Pancreas (tissue), 10 donors: ENCODE results near the gene DCST1. TPM values are rescaled to one million over a fixed set of nuclear protein-coding genes. Genes with fewer than 3 reads are reported as not detected.

Source experiments
- ATAC-seq, 4 donors: fragments of 200-7000 bp; cut with Tn5 transposase; one replicate each; pipeline versions ENCODE4 v1.8.0 to v1.9.1; 2020; ENCODE audit warnings: mild to moderate bottlenecking in 4 of 4, moderate library complexity in 4 of 4
- DNase-seq, 6 donors: peaks; one replicate each; pipeline ENCODE4 v3.0.0-alpha.2; 2020
- FAIRE-seq: peaks from 2 replicates; lab custom pipeline; 2012; peaks lifted over from hg19 to GRCh38; lab: Jason Lieb, UNC
- H3K27ac ChIP-seq, 4 donors: fragments of 200-600 bp; sonication (generic); 1 replicate in 3 of 4; 2 replicates in 1 of 4; pipeline versions ENCODE4 v1.5.0 to v1.8.0; 2020
- H3K27me3 ChIP-seq, 4 donors: fragments of 200-600 bp; one replicate each; pipeline ENCODE4 v1.8.0; 2021
- H3K36me3 ChIP-seq, 3 donors: fragments of 200-600 bp; sonication (generic) in 1 of 3; one replicate each; pipeline versions ENCODE4 v1.5.0 to v1.8.0; 2020 to 2021
- H3K4me1 ChIP-seq, 3 donors: fragments of 200-600 bp; one replicate each; pipeline ENCODE4 v1.8.0; 2021
- H3K4me3 ChIP-seq, 4 donors: fragments of 200-600 bp; sonication (generic) in 2 of 4; one replicate each; pipeline versions ENCODE4 v1.5.0 to v1.8.0; 2020 to 2021
- H3K9me3 ChIP-seq, 4 donors: fragments of 200-600 bp; one replicate each; pipeline ENCODE4 v1.8.0; 2021
- WGBS, 2 donors: extraction: QIAGEN DNeasy Blood & Tissue Kit; methylation state at CpG; one replicate each; pipeline ENCODE4 v1.1.7; 2013; 5-methylcytosine and 5-hydroxymethylcytosine counted together
- intact Hi-C, 3 donors: fragments of 100-400 bp; cut with DNase I; formaldehyde crosslinking; loops; one replicate each; pipeline versions ENCODE4 v1.11.1 to v1.14.2; 2022
- polyA plus RNA-seq, 2 donors: library from polyadenylated mRNA; stranded (reverse); fragments of 200-250 nt; gene quantifications; one replicate each; pipeline ENCODE4 v1.2.3, GENCODE V29; 2013
- total RNA-seq, 6 donors: library from RNA; stranded (reverse); fragmentation: NEBNext Ultra II Directional in 4 of 6; extraction: Animal tissue kit (Norgen Biotek cat#: 25700) in 4 of 6; gene quantifications; one replicate each; pipeline versions ENCODE4 v1.2.1 to v1.2.4, GENCODE V29; 2021 to 2023
- TF ChIP-seq, protein P1 (sequence below), 4 donors: fragments of 200-600 bp; sonication (generic) in 3 of 4; IDR thresholded peaks; one replicate each; pipeline versions ENCODE4 v1.5.0 to v1.8.0; 2021; ENCODE audit warnings: antibody characterized with exemption in 4 of 4
- donor health status: healthy with polysubstance abuse.
- donor health status: DM: no; HTN: no; CAD: no; lungs with moderate emphysema.
- donor health status: DM: no; HTN: no; CAD: no.
- donor health status: control.
- donor health status: control.
- donor health status: Bipolar disorder and iron deficiency.
- donor health status: DM: yes; HTN: yes; CAD: no.
- donor health status: DM: no; HTN: no; CAD: no.
- donor health status: DM: no; HTN: no; CAD: no.
- donor health status: DM: yes; HTN: yes; CAD: no.

DCST1 gene
- total and polyA plus RNA-seq, 8 donors: 0.14 TPM; not detected in 7

DNA sequence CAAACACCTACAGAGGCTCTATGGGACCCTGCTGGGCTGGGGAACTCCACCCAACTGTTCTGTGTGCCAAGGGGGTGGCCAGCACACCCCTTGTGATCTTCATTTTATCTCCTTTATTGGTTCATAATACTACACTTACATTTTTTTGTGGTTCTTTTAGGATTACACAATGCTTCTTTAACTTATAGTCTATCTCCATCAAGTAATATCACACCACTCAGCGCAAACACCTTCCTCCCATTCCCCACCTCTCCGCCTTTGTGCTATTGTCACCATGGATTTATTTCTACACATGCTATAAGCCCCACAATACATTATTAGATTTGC is 61.0 kb downstream of the DCST1 start:
- Histone ChIP-seq H3K4me3 (no peak overlapping the region), H3K27me3 (no peaks in the 10 kb centered on the region), H3K27ac (no peak overlapping the region), H3K9me3 (no peaks in the 10 kb centered on the region), H3K36me3 (no peaks in the 10 kb centered on the region), H3K4me1 (peaks cover 0 to 4% (median 0%) of the 10 kb centered on the region in 3 donors)
- DNase-seq (no peak), FAIRE-seq (no peak), ATAC-seq (no peak)
- TF ChIP-seq, protein P1, sequence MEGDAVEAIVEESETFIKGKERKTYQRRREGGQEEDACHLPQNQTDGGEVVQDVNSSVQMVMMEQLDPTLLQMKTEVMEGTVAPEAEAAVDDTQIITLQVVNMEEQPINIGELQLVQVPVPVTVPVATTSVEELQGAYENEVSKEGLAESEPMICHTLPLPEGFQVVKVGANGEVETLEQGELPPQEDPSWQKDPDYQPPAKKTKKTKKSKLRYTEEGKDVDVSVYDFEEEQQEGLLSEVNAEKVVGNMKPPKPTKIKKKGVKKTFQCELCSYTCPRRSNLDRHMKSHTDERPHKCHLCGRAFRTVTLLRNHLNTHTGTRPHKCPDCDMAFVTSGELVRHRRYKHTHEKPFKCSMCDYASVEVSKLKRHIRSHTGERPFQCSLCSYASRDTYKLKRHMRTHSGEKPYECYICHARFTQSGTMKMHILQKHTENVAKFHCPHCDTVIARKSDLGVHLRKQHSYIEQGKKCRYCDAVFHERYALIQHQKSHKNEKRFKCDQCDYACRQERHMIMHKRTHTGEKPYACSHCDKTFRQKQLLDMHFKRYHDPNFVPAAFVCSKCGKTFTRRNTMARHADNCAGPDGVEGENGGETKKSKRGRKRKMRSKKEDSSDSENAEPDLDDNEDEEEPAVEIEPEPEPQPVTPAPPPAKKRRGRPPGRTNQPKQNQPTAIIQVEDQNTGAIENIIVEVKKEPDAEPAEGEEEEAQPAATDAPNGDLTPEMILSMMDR (IDR thresholded peaks at IDR 0.05): no peak
- intact Hi-C loops: loop anchor here in 1 of 3 donors (5.0 kb wide), 1 partner anchor 73 kb away; no protein-coding TSS in a partner anchor
- 62 to 70% methylated on average over 2 of the region's 2 CpGs for WGBS, 2 donors

DNA sequence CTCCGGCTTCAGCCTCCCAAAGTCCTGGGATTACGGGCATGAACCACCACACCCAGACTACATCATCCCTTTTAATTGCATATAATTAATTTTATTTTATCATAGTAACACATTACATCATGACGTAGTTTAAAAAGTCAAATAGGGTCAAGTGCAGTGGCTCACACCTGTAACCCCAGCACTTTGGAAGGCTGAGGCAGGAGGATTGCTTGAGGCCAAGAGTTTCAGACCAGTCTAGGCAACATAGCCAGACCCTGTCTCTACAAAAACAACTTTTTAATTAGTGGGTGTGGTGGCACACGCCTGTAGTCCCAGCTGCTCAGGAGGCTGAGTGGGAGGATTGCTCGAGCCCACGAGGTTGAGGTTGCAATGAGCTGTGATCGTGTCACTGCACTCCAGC is 65.7 kb downstream of the DCST1 start:
- Histone ChIP-seq H3K27ac (no peak overlapping the region), H3K4me1 (no peaks in the 10 kb centered on the region), H3K27me3 (no peaks in the 10 kb centered on the region), H3K4me3 (no peak overlapping the region), H3K36me3 (no peaks in the 10 kb centered on the region), H3K9me3 (no peaks in the 10 kb centered on the region)
- WGBS, 2 donors: 81 to 84% methylated on average over 7 of the region's 7 CpGs
- DNase-seq (no peak), FAIRE-seq (no peak), ATAC-seq (no peak)
- TF ChIP-seq, protein P1 (IDR thresholded peaks at IDR 0.05): no peak
- intact Hi-C loops: no loop called here

Other genes starting within 250 kb of the DCST1 start
- 1 to 10 TPM in 1 of 6 donors, under 1 TPM in 5; 0.23 to 1.0 (median 0.36) TPM for gene KCNN3, start 163.5 kb upstream of the DCST1 start, total RNA-seq
- gene KCNN3, start 163.5 kb upstream of the DCST1 start, polyA plus RNA-seq: under 1 TPM; 0.11 to 0.35 TPM
- gene PMVK, start 97.1 kb upstream of the DCST1 start, total RNA-seq: 10 to 100 TPM; 12.4 to 23.3 (median 16.8) TPM
- gene PMVK, start 97.1 kb upstream of the DCST1 start, polyA plus RNA-seq: 10 to 100 TPM; 15.9 to 32.4 TPM
- 10 to 100 TPM; 15.6 to 53.1 (median 24.9) TPM for gene PBXIP1, start 77.7 kb upstream of the DCST1 start, total RNA-seq
- gene PBXIP1, start 77.7 kb upstream of the DCST1 start, polyA plus RNA-seq: 10 to 100 TPM; 29.5 to 45.4 TPM
- 10 to 100 TPM in 3 of 6 donors, 1 to 10 TPM in 3; 8.1 to 18.3 (median 9.9) TPM for gene PYGO2, start 72.0 kb upstream of the DCST1 start, total RNA-seq
- 10 to 100 TPM; 13.3 to 19.5 TPM for gene PYGO2, start 72.0 kb upstream of the DCST1 start, polyA plus RNA-seq
- 10 to 100 TPM; 32.3 to 53.4 (median 40.7) TPM for gene SHC1, start 63.1 kb upstream of the DCST1 start, total RNA-seq
- gene SHC1, start 63.1 kb upstream of the DCST1 start, polyA plus RNA-seq: 10 to 100 TPM; 37.4 to 47.6 TPM
- gene CKS1B, start 59.1 kb upstream of the DCST1 start, total RNA-seq: 10 to 100 TPM in 3 of 6 donors, 1 to 10 TPM in 3; 6.7 to 12.0 (median 10.2) TPM
- gene CKS1B, start 59.1 kb upstream of the DCST1 start, polyA plus RNA-seq: 10 to 100 TPM in 1 of 2 donors, 1 to 10 TPM in 1; 6.7 to 19.5 TPM
- gene FLAD1, start 50.5 kb upstream of the DCST1 start, total RNA-seq: 10 to 100 TPM in 4 of 6 donors, 1 to 10 TPM in 2; 8.3 to 14.1 (median 11.9) TPM
- gene FLAD1, start 50.5 kb upstream of the DCST1 start, polyA plus RNA-seq: 10 to 100 TPM; 22.6 to 28.6 TPM
- gene LENEP, start 40.2 kb upstream of the DCST1 start, total RNA-seq: under 1 TPM in 1 of 6 donors, not detected in 5; 0.29 TPM
- gene LENEP, start 40.2 kb upstream of the DCST1 start, polyA plus RNA-seq: not detected
- 10 to 100 TPM; 24.5 to 38.4 (median 37.2) TPM for gene ZBTB7B, start 31.0 kb upstream of the DCST1 start, total RNA-seq
- 10 to 100 TPM; 19.8 to 31.8 TPM for gene ZBTB7B, start 31.0 kb upstream of the DCST1 start, polyA plus RNA-seq
- under 1 TPM; 0.12 to 0.94 (median 0.22) TPM for gene DCST2, start within 50 bp of the DCST1 start, total RNA-seq
- gene DCST2, start within 50 bp of the DCST1 start, polyA plus RNA-seq: 1 to 10 TPM; 3.9 to 5.1 TPM
- 10 to 100 TPM; 23.7 to 37.6 (median 33.2) TPM for gene ADAM15, start 17.5 kb downstream of the DCST1 start, total RNA-seq
- 100 to 1,000 TPM; 114 to 125 TPM for gene ADAM15, start 17.5 kb downstream of the DCST1 start, polyA plus RNA-seq
- gene EFNA4, start 29.9 kb downstream of the DCST1 start, total RNA-seq: 1 to 10 TPM; 2.1 to 5.6 (median 3.1) TPM
- gene EFNA4, start 29.9 kb downstream of the DCST1 start, polyA plus RNA-seq: 1 to 10 TPM; 6.0 to 6.2 TPM
- 1 to 10 TPM in 2 of 6 donors, under 1 TPM in 4; 0.52 to 1.2 (median 0.70) TPM for gene EFNA3, start 45.0 kb downstream of the DCST1 start, total RNA-seq
- gene EFNA3, start 45.0 kb downstream of the DCST1 start, polyA plus RNA-seq: under 1 TPM; 0.72 to 0.99 TPM
- 10 to 100 TPM; 19.5 to 45.9 (median 30.4) TPM for gene EFNA1, start 94.1 kb downstream of the DCST1 start, total RNA-seq
- gene EFNA1, start 94.1 kb downstream of the DCST1 start, polyA plus RNA-seq: 10 to 100 TPM; 47.9 to 91.7 TPM
- 10 to 100 TPM; 18.7 to 33.3 (median 26.2) TPM for gene SLC50A1, start 102.0 kb downstream of the DCST1 start, total RNA-seq
- gene SLC50A1, start 102.0 kb downstream of the DCST1 start, polyA plus RNA-seq: 10 to 100 TPM; 32.8 to 33.0 TPM
- gene DPM3, start 106.7 kb downstream of the DCST1 start, total RNA-seq: 10 to 100 TPM; 39.4 to 46.5 (median 42.3) TPM
- 100 to 1,000 TPM; 211 to 227 TPM for gene DPM3, start 106.7 kb downstream of the DCST1 start, polyA plus RNA-seq
- 100 to 1,000 TPM in 4 of 6 donors, 10 to 100 TPM in 2; 91.8 to 119 (median 102) TPM for gene KRTCAP2, start 139.5 kb downstream of the DCST1 start, total RNA-seq
- 100 to 1,000 TPM; 182 to 238 TPM for gene KRTCAP2, start 139.5 kb downstream of the DCST1 start, polyA plus RNA-seq
- under 1 TPM; 0.19 to 0.59 (median 0.33) TPM for gene TRIM46, start 140.0 kb downstream of the DCST1 start, total RNA-seq
- gene TRIM46, start 140.0 kb downstream of the DCST1 start, polyA plus RNA-seq: 1 to 10 TPM; 1.2 to 4.1 TPM
- 10 to 100 TPM in 5 of 6 donors, 1 to 10 TPM in 1; 9.9 to 31.1 (median 14.6) TPM for gene THBS3, start 174.1 kb downstream of the DCST1 start, total RNA-seq
- 10 to 100 TPM; 69.1 to 78.6 TPM for gene THBS3, start 174.1 kb downstream of the DCST1 start, polyA plus RNA-seq
- gene MTX1, start 174.9 kb downstream of the DCST1 start, total RNA-seq: 10 to 100 TPM; 10.7 to 18.4 (median 15.7) TPM
- gene MTX1, start 174.9 kb downstream of the DCST1 start, polyA plus RNA-seq: 10 to 100 TPM; 34.3 to 36.8 TPM
- 10 to 100 TPM in 2 of 6 donors, 1 to 10 TPM in 4; 6.7 to 14.4 (median 8.5) TPM for gene ENTREP3, start 221.7 kb downstream of the DCST1 start, total RNA-seq
- 10 to 100 TPM in 1 of 2 donors, 1 to 10 TPM in 1; 7.9 to 11.1 TPM for gene ENTREP3, start 221.7 kb downstream of the DCST1 start, polyA plus RNA-seq
- 10 to 100 TPM; 25.1 to 33.4 (median 28.0) TPM for gene SCAMP3, start 228.5 kb downstream of the DCST1 start, total RNA-seq
- gene SCAMP3, start 228.5 kb downstream of the DCST1 start, polyA plus RNA-seq: 10 to 100 TPM; 27.7 to 55.5 TPM
- gene CLK2, start 239.7 kb downstream of the DCST1 start, total RNA-seq: 10 to 100 TPM; 15.7 to 39.6 (median 18.7) TPM
- gene CLK2, start 239.7 kb downstream of the DCST1 start, polyA plus RNA-seq: 10 to 100 TPM; 81.1 to 89.4 TPM
- 1 to 10 TPM in 4 of 6 donors, under 1 TPM in 2; 0.66 to 2.6 (median 1.4) TPM for gene HCN3, start 243.6 kb downstream of the DCST1 start, total RNA-seq
- 10 to 100 TPM in 1 of 2 donors, 1 to 10 TPM in 1; 4.8 to 12.0 TPM for gene HCN3, start 243.6 kb downstream of the DCST1 start, polyA plus RNA-seq